A549 (cell line): ENCODE measurements around the gene CTU2. TPM values are rescaled to one million over a fixed set of nuclear protein-coding genes. Genes with fewer than 3 reads are reported as not detected.
A peak's percentile ranks its signal among the peaks of the same experiment; 100 is the strongest.

Source experiments
- ATAC-seq, 2 experiments: fragments of 200-7000 bp in 1 of 2; fragments of >200 bp in 1 of 2; cut with Nextera tagmentation in 1 of 2; cut with Tn5 transposase in 1 of 2; 3 replicates each; pipeline versions ENCODE4 v1.8.0 to v1.9.1; 2018 to 2020; ENCODE audit warnings: mild to moderate bottlenecking in 1 of 2, moderate library complexity in 1 of 2
- CTCF ChIA-PET: fragments of 300-600 bp; sonication (Branson Sonifier 250); formaldehyde crosslinking; extraction: SDS; loops from one replicate; lab custom pipeline; 2021; ENCODE audit warnings: antibody characterized with exemption, inconsistent platforms; lab: Yijun Ruan, JAX
- POLR2A ChIA-PET: fragments of 350-600 bp; formaldehyde crosslinking; extraction: SDS; loops from one replicate; lab custom pipeline; 2021; ENCODE audit warnings: antibody characterized with exemption, inconsistent platforms; lab: Yijun Ruan, JAX
- DNase-seq, 2 experiments: peaks; one replicate each; pipeline versions ENCODE4 v3.0.0 to v3.0.0-alpha.2; 2011 to 2016; ENCODE audit warnings: low read depth in 1 of 2, low spot score in 1 of 2
- FAIRE-seq: peaks from 2 replicates; lab custom pipeline; 2011; peaks lifted over from hg19 to GRCh38; lab: Jason Lieb, UNC
- H3K27ac ChIP-seq, 2 experiments: fragments of >200 bp; sonication (Bioruptor Twin); formaldehyde crosslinking; 3 replicates each; pipeline ENCODE4 v1.5.1; 2016 to 2017
- H3K4me1 ChIP-seq: fragments of >200 bp; sonication (Bioruptor Twin); formaldehyde crosslinking; 3 replicates; pipeline ENCODE4 v1.6.1; 2016
- H3K4me2 ChIP-seq: fragments of >200 bp; sonication (Bioruptor Twin); formaldehyde crosslinking; 3 replicates; pipeline ENCODE4 v1.6.1; 2016
- H3K4me3 ChIP-seq: fragments of >200 bp; sonication (Bioruptor Twin); formaldehyde crosslinking; 3 replicates; pipeline ENCODE4 v1.5.1; 2016
- H3K9me3 ChIP-seq: fragments of >200 bp; sonication (Bioruptor Twin); formaldehyde crosslinking; 3 replicates; pipeline ENCODE4 v1.6.1; 2016
- CBX2 ChIP-seq: fragments of 200-600 bp; sonication (generic); IDR thresholded peaks from 2 replicates; pipeline ENCODE4 v1.6.1; 2016; ENCODE audit warnings: low read depth, mild to moderate bottlenecking, borderline replicate concordance
- EHMT2 ChIP-seq: fragments of 200-600 bp; sonication (generic); IDR thresholded peaks from 2 replicates; pipeline ENCODE4 v1.6.1; 2016; ENCODE audit warnings: antibody characterized with exemption, low read depth, mild to moderate bottlenecking, moderate library complexity
- ELK1 ChIP-seq: fragments of 150-350 bp; IDR thresholded peaks from 2 replicates; pipeline ENCODE4 v1.6.1; 2014; ENCODE audit warnings: low read depth, mild to moderate bottlenecking, low read length
- KDM1A ChIP-seq: fragments of 200-600 bp; sonication (generic); IDR thresholded peaks from 2 replicates; pipeline ENCODE4 v1.6.1; 2016; ENCODE audit warnings: low read depth, mild to moderate bottlenecking
- MAZ ChIP-seq: fragments of 150-350 bp; IDR thresholded peaks from 2 replicates; pipeline ENCODE4 v1.6.1; 2014; ENCODE audit warnings: antibody characterized with exemption, low read depth, low read length, borderline replicate concordance
- MYC ChIP-seq: IDR thresholded peaks from 2 replicates; pipeline ENCODE4 v1.6.1; 2012; ENCODE audit warnings: mild to moderate bottlenecking, inconsistent platforms, low read length, improper control_type of control experiment, borderline replicate concordance
- NPAS2 ChIP-seq: fragments of 250-450 bp; sonication (Bioruptor Pico); IDR thresholded peaks from 2 replicates; pipeline ENCODE4 v1.8.0; 2022; ENCODE audit warnings: mild to moderate bottlenecking, moderate library complexity, borderline replicate concordance
- NR3C1 ChIP-seq: fragments of >200 bp; sonication (Bioruptor Twin); formaldehyde crosslinking; IDR thresholded peaks from 3 replicates; pipeline ENCODE4 v1.6.1; 2017
- RAD21 ChIP-seq, 2 experiments: fragments of >200 bp in 1 of 2; sonication (Bioruptor Twin) in 1 of 2; formaldehyde crosslinking in 1 of 2; IDR thresholded peaks in 1 of 2; conservative IDR thresholded peaks in 1 of 2; 2 replicates in 1 of 2; 3 replicates in 1 of 2; pipeline ENCODE4 v1.6.1; 2012 to 2018; ENCODE audit warnings: inconsistent platforms in 1 of 2
- REST ChIP-seq: fragments of 200-600 bp; sonication (generic); IDR thresholded peaks from 2 replicates; pipeline ENCODE4 v1.6.1; 2016; ENCODE audit warnings: antibody characterized with exemption, mild to moderate bottlenecking, moderate library complexity
- SMC3 ChIP-seq: fragments of >200 bp; sonication (Bioruptor Twin); formaldehyde crosslinking; IDR thresholded peaks from 3 replicates; pipeline ENCODE4 v1.6.1; 2018; ENCODE audit warnings: inconsistent platforms
- SREBF2 ChIP-seq: fragments of 450-650 bp; IDR thresholded peaks from 2 replicates; pipeline ENCODE4 v1.6.1; 2014; ENCODE audit warnings: mild to moderate bottlenecking, moderate library complexity
- ZFP36 ChIP-seq: fragments of 450-650 bp; IDR thresholded peaks from 2 replicates; pipeline ENCODE4 v1.6.1; 2014; ENCODE audit warnings: borderline replicate concordance; ENCODE audit not compliant: partially characterized antibody
- ZSCAN20 ChIP-seq: fragments of 250-450 bp; sonication (Bioruptor Pico); IDR thresholded peaks from 2 replicates; pipeline ENCODE4 v1.8.0; 2022; ENCODE audit warnings: mild to moderate bottlenecking, moderate library complexity
- WGBS: methylation state at CpG from one replicate; pipeline ENCODE4 v1.1.6; 2017; ENCODE audit errors: missing lambda C conversion rate; 5-methylcytosine and 5-hydroxymethylcytosine counted together
- polyA plus RNA-seq, 4 experiments: library from polyadenylated mRNA; depleted of rRNA in 3 of 4; stranded (reverse); fragments of >200 nt; fragmentation: RNase III in 1 of 4; extraction: RNeasy Plus Mini Kit Qiagen cat#74134 plus additional on column Dnase treatment in 1 of 4; gene quantifications; 2 replicates in 3 of 4; 3 replicates in 1 of 4; pipeline ENCODE4 v1.2.3, GENCODE V29; 2011 to 2017

Gene CTU2
- polyA plus RNA-seq, 2 of the 4 experiments (the other 2 are of a cell fraction), result 16.4 to 21.8 TPM

- TF ChIP-seq REST (no peak), NR3C1 (no peak), ELK1 (no peak)
These were observed 2.6 kb upstream of the CTU2 start (continued) for GRCh38 chr16:88703486-88704309.

GRCh38 chr16:88705076-88705684 lies 1.1 kb upstream of the CTU2 start:
- peak overlapping the region; percentile 75 for H3K4me3 ChIP-seq
- ATAC-seq (no peak), FAIRE-seq (no peak), DNase-seq (no peak)
- peak overlapping the region; percentile 82 to 93; a peak in 5 of 6 replicates for H3K27ac ChIP-seq
- H3K4me1 ChIP-seq, result peaks cover 14% of the 10 kb centered on the region; the same call in 1 of the 3 replicates
- CTCF ChIA-PET, result interaction anchor here (0.9 to 7.6 kb wide), 3 partner anchors 18 to 38 kb away, joined by 4 to 49 read pairs (median 4); no protein-coding TSS in a partner anchor
- WGBS, result 39% methylated on average over 8 of the region's 9 CpGs
- H3K4me2 ChIP-seq, result peak overlapping the region; percentile 84
- TF ChIP-seq SREBF2, result no peak
- TF ChIP-seq EHMT2, result no peak
- H3K9me3 ChIP-seq, result no peaks in the 10 kb centered on the region
- POLR2A ChIA-PET, result no interaction called here

GRCh38 chr16:88705801-88706228 lies 488 bp upstream of the CTU2 start:
- Histone ChIP-seq H3K4me2 (peak overlapping the region; percentile 84), H3K27ac (peak overlapping the region; percentile 82 to 93), H3K4me3 (peak overlapping the region; percentile 75), H3K9me3 (no peaks in the 10 kb centered on the region), H3K4me1 (peaks cover 14% of the 10 kb centered on the region; the same call in 1 of the 3 replicates)
- ChIA-PET POLR2A (no interaction called here), CTCF (interaction anchor here (0.9 to 7.6 kb wide), 4 partner anchors 18 to 37 kb away, joined by 4 to 49 read pairs (median 4); no protein-coding TSS in a partner anchor)
- under 1% methylated on average over 17 of the region's 57 CpGs for WGBS
- ATAC-seq, result peak; percentile 2 to 16; a peak in 4 of 6 replicates
- no peak for DNase-seq
- no peak for FAIRE-seq
- TF ChIP-seq CBX2 (no peak), RAD21 (conservative IDR thresholded peaks at IDR 0.05 in 1 of 2, IDR thresholded peaks at IDR 0.05 in 1 of 2) (no peak), SMC3 (no peak), NPAS2 (CRISPR knock-in tag) (no peak), MYC (no peak), ZFP36 (no peak), MAZ (no peak), ZSCAN20 (CRISPR knock-in tag) (no peak), KDM1A (no peak)
